ENCODE data around the gene RASA3. TPM values are rescaled to one million over a fixed set of nuclear protein-coding genes. Genes with fewer than 3 reads are reported as not detected.

RASA3 gene
- total and polyA plus RNA-seq, 2 of the 4 experiments (the other 2 are of a cell fraction) = 21.0 to 31.4 TPM

DNA sequence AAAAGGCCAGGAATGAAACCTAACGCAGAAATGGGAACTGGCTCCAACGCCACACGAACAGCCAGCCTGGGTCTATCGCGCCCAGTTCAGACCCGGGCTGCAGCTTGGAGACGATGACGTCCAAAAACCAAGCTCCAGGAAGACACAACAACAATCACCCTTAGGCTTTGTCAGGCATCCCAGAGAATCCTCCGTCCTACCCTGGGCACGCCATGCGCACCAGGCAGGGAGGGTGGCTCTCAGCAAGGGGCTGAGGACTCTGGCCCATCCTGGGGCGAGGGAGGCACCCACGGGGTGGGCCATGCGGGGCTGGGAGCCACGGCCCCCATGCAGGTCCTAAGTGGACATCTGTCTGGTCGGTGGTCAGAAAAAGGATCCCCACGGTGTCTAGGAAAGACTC lies 9.0 kb downstream of the RASA3 start:
- 80% methylated on average over 4 of the region's 17 CpGs; no CpG with 5 or more reads in 1 of the 2 experiments for WGBS, 2 experiments (ENCODE audit: extremely low coverage in 2 of 2, insufficient read length in 1 of 2)

More for the DNA sequence above, 9.0 kb downstream of the RASA3 start:
- Histone ChIP-seq H3K56ac (ENCODE audit: extremely low read depth, insufficient read depth, low read length) (no peak overlapping the region), H3K14ac (replicated peaks; ENCODE audit: low read depth, low read length) (no peak overlapping the region; the same call in 1 of the 2 replicates), H2AFZ (replicated peaks; ENCODE audit: low read length, poor library complexity) (no peak overlapping the region), H4K8ac (ENCODE audit: low read depth in 2 of 2, low read length in 2 of 2) (peak overlapping the region in 1 of 2 experiments; percentile 5; a peak in 1 of 4 replicates), H4K91ac (ENCODE audit: insufficient read depth, low read depth, low read length) (no peak overlapping the region; the same call in 1 of the 2 replicates), H3K27ac (ENCODE audit: insufficient read depth, low read length) (no peak overlapping the region; the same call in 1 of the 2 replicates), H3K4me3 (ENCODE audit: insufficient read depth, low read depth, low read length) (no peak overlapping the region), H3K4ac (ENCODE audit: low read depth, low read length) (peak overlapping the region; percentile 11; the same call in 1 of the 2 replicates), H3K18ac (ENCODE audit: low read depth, low read length) (no peak overlapping the region), H4K20me1 (ENCODE audit: insufficient read depth, low read length) (peaks cover 44% of the 10 kb centered on the region), H3K4me2 (ENCODE audit: low read depth, low read length) (no peak overlapping the region), H3K9me1 (ENCODE audit: insufficient read depth, low read length) (peaks cover 29% of the 10 kb centered on the region), H2AK5ac (ENCODE audit: low read depth, low read length) (peak overlapping the region; percentile 86), H2BK15ac (ENCODE audit: low read depth, low read length) (no peak overlapping the region), H2BK5ac (ENCODE audit: low read depth, low read length, poor library complexity, severe bottlenecking) (peak overlapping the region; percentile 5), H3K79me1 (ENCODE audit: low read depth in 1 of 2, low read length in 2 of 2) (peaks cover 4 to 35% of the 10 kb centered on the region in 2 experiments; a peak in 3 of 4 replicates), H3K36me3 (ENCODE audit: control insufficient read depth, insufficient read depth, low read length) (peaks cover 3% of the 10 kb centered on the region; the same call in 1 of the 2 replicates), H2BK120ac (ENCODE audit: low read depth, low read length) (peak overlapping the region; percentile 14), H4K5ac (ENCODE audit: low read depth, low read length) (no peak overlapping the region), H3K27me3 (ENCODE audit: control insufficient read depth, insufficient read depth, low read length) (no peaks in the 10 kb centered on the region), H3K9me3 (ENCODE audit: control insufficient read depth, insufficient read depth, low read length) (no peaks in the 10 kb centered on the region), H3K4me1 (ENCODE audit: control insufficient read depth, insufficient read depth, low read length) (peaks cover 31% of the 10 kb centered on the region), H3K9ac (ENCODE audit: low read depth, low read length) (no peak overlapping the region), H2AK9ac (replicated peaks; ENCODE audit: low read depth, low read length, poor library complexity) (no peak overlapping the region), H3K23ac (ENCODE audit: low read depth, low read length) (peak overlapping the region; percentile 5; the same call in 1 of the 2 replicates), H2BK20ac (ENCODE audit: low read depth, low read length) (no peak overlapping the region)
- ChIA-PET POLR2A (ENCODE audit: unreplicated experiment) (no interaction called here), CTCF (no interaction called here)
- ATAC-seq (ENCODE audit: low read depth) (no peak), DNase-seq (no peak)
- TF ChIP-seq CTCF (conservative IDR thresholded peaks at IDR 0.05; ENCODE audit: low read depth, low read length) (no peak), RAD21 (IDR thresholded peaks at IDR 0.05; ENCODE audit: low read length) (no peak), RFX5 (IDR thresholded peaks at IDR 0.05; ENCODE audit: low read depth, low read length) (no peak), NFE2L2 (IDR thresholded peaks at IDR 0.05; ENCODE audit: low read depth, low read length) (no peak)
- dilution Hi-C loops (cut with HindIII; ENCODE audit: low sequenced_read_pairs, unreplicated experiment) = no loop called here
- no TSS peak for BruUV-seq (replicated peaks)
- intact Hi-C loops (cut with micrococcal nuclease) = no loop called here
- in situ Hi-C loops (cut with MboI; ENCODE audit: low sequenced_read_pairs) = no loop called here

Data from IMR-90 (cell line).